MCF 10A (cell line): ENCODE data around the gene APBB2. TPM values are rescaled to one million over a fixed set of nuclear protein-coding genes. Genes with fewer than 3 reads are reported as not detected.

Experiments
- BruUV-seq: library from RNA; stranded (reverse); fragments of 400-500 nt; replicated peaks from 2 replicates; lab custom pipeline; 2021; lab: Mats Ljungman, UMichigan
- CTCF ChIA-PET: fragments of 300-600 bp; sonication (Branson Sonifier 250); formaldehyde crosslinking; extraction: SDS; loops from one replicate; lab custom pipeline; 2021; ENCODE audit warnings: antibody characterized with exemption, inconsistent platforms; lab: Yijun Ruan, JAX
- POLR2A ChIA-PET: fragments of 300-600, 350-650 bp; sonication (Branson Sonifier 250); formaldehyde crosslinking; extraction: SDS; loops from one replicate; lab custom pipeline; 2020; ENCODE audit warnings: antibody characterized with exemption, inconsistent platforms; lab: Yijun Ruan, JAX
- DNase-seq: peaks from one replicate; pipeline ENCODE4 v3.0.0-alpha.2; 2018; ENCODE audit not compliant: unreplicated experiment
- H3K27ac Mint-ChIP-seq: one replicate; pipeline ENCODE4 v1.8.0; 2022; ENCODE audit warnings: mild to moderate bottlenecking, low read depth, mixed read lengths; ENCODE audit not compliant: unreplicated experiment
- H3K27me3 Mint-ChIP-seq: one replicate; pipeline ENCODE4 v1.8.0; 2022; ENCODE audit warnings: mixed read lengths; ENCODE audit not compliant: insufficient read depth, unreplicated experiment
- H3K36me3 Mint-ChIP-seq: one replicate; pipeline ENCODE4 v1.8.0; 2022; ENCODE audit warnings: mild to moderate bottlenecking, moderate library complexity, mixed read lengths; ENCODE audit not compliant: insufficient read depth, unreplicated experiment
- H3K4me1 Mint-ChIP-seq: one replicate; pipeline ENCODE4 v1.8.0; 2022; ENCODE audit warnings: mixed read lengths; ENCODE audit not compliant: insufficient read depth, unreplicated experiment
- H3K4me3 Mint-ChIP-seq: one replicate; pipeline ENCODE4 v1.8.0; 2022; ENCODE audit warnings: mild to moderate bottlenecking, moderate library complexity, mixed read lengths; ENCODE audit not compliant: unreplicated experiment
- H3K9me3 Mint-ChIP-seq: one replicate; pipeline ENCODE4 v1.8.0; 2022; ENCODE audit warnings: mixed read lengths; ENCODE audit not compliant: unreplicated experiment
- intact Hi-C: fragments of 100-400 bp; cut with micrococcal nuclease; formaldehyde crosslinking; loops from 2 replicates; pipeline ENCODE4 v1.14.1; 2022
- total RNA-seq: library from RNA; stranded (reverse); gene quantifications from 2 replicates; pipeline ENCODE4 v1.2.3, GENCODE V29; 2022
- TF ChIP-seq, protein P1 (sequence below): fragments of 200-600 bp; IDR thresholded peaks from one replicate; pipeline ENCODE4 v1.8.0; 2022; ENCODE audit warnings: antibody characterized with exemption, mild to moderate bottlenecking; ENCODE audit not compliant: unreplicated experiment

The APBB2 gene
- total RNA-seq, 1 experiment from 2014 or later: 201 TPM

DNA sequence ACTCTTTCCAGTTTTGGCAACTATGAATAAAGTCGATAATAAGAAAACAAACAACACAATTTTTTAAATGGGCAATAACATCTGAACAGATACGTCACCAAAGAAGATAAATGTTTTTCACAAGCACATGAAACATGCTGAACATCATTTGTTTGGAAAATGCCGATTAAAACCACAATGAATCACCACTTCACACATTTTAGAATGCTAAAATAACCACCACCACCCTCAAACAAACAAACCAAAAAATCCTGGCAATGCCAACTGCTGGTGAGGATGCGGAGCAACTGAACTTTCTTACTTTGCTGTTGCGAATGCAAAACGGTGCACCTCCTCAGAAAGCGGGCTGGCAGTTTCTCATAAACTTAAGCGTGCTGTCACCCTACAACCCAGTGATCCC, 348.6 kb downstream of the APBB2 start:
- peaks cover 72% of the 10 kb centered on the region for H3K36me3 Mint-ChIP-seq
- peaks cover 10% of the 10 kb centered on the region for H3K4me1 Mint-ChIP-seq
- H3K9me3 Mint-ChIP-seq: no peaks in the 10 kb centered on the region
- TF ChIP-seq, protein P1, sequence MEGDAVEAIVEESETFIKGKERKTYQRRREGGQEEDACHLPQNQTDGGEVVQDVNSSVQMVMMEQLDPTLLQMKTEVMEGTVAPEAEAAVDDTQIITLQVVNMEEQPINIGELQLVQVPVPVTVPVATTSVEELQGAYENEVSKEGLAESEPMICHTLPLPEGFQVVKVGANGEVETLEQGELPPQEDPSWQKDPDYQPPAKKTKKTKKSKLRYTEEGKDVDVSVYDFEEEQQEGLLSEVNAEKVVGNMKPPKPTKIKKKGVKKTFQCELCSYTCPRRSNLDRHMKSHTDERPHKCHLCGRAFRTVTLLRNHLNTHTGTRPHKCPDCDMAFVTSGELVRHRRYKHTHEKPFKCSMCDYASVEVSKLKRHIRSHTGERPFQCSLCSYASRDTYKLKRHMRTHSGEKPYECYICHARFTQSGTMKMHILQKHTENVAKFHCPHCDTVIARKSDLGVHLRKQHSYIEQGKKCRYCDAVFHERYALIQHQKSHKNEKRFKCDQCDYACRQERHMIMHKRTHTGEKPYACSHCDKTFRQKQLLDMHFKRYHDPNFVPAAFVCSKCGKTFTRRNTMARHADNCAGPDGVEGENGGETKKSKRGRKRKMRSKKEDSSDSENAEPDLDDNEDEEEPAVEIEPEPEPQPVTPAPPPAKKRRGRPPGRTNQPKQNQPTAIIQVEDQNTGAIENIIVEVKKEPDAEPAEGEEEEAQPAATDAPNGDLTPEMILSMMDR: no peak
- no TSS peak for BruUV-seq
- intact Hi-C loops: no loop called here
- POLR2A ChIA-PET: no interaction called here
- peak; percentile 42 for DNase-seq
- CTCF ChIA-PET: no interaction called here
- H3K27me3 Mint-ChIP-seq: no peaks in the 10 kb centered on the region
- H3K4me3 Mint-ChIP-seq: no peak overlapping the region
- H3K27ac Mint-ChIP-seq: no peak overlapping the region

DNA sequence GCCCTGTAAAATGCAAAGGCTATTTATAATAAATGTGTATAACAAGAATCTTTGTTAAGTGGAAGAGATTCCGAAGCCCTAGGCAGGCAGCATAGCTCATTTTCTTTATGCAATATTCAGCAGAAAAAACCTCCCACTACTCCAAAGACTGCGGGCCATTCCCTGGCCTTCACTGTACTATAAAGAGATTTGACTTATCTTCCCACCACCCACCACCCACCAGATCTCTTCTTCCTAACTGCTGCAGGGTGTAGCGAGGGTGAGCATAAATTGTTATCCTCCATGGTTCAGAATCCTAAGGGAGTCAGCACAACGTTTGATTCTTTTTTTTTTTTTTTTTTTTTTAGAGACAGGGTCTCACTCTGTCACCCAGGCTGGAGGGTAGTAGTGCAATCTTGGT, 349.8 kb downstream of the APBB2 start:
- TF ChIP-seq, protein P1: no peak
- H3K27me3 Mint-ChIP-seq: no peaks in the 10 kb centered on the region
- CTCF ChIA-PET: interaction anchor here (0.8 kb wide), 1 partner anchor 797 kb away, joined by 3 read pairs; no protein-coding TSS in a partner anchor
- POLR2A ChIA-PET: no interaction called here
- DNase-seq: no peak
- peaks cover 80% of the 10 kb centered on the region for H3K36me3 Mint-ChIP-seq
- intact Hi-C loops: no loop called here
- BruUV-seq: no TSS peak
- H3K4me1 Mint-ChIP-seq: peaks cover 10% of the 10 kb centered on the region
- no peak overlapping the region for H3K4me3 Mint-ChIP-seq
- no peaks in the 10 kb centered on the region for H3K9me3 Mint-ChIP-seq
- no peak overlapping the region for H3K27ac Mint-ChIP-seq

DNA sequence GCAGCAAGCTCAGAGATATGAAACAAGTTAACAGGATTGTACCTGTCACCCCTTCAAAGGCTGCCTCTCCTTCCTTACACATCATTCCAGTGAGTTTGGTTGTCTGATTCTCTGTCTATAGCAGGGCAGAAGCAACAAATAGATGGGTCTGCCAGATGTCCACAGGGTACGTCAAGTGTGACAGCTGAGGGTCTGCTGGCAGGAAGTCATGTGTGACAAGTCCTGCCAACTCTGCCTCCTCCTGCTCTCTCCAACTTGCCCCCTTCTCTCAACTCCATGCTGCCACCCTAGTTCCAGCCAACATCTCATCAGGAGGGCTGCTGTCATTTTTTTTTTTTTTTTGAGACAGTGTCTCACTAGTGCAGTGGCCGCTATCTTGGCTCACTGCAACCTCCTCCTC, 355.4 kb downstream of the APBB2 start:
- H3K9me3 Mint-ChIP-seq: no peaks in the 10 kb centered on the region
- no peak overlapping the region for H3K4me3 Mint-ChIP-seq
- H3K27ac Mint-ChIP-seq: peak overlapping the region; percentile 77
- TF ChIP-seq, protein P1: no peak
- peaks cover 77% of the 10 kb centered on the region for H3K36me3 Mint-ChIP-seq
- no TSS peak for BruUV-seq
- ChIA-PET CTCF (no interaction called here), POLR2A (no interaction called here)
- no peak for DNase-seq
- no peaks in the 10 kb centered on the region for H3K27me3 Mint-ChIP-seq
- no peaks in the 10 kb centered on the region for H3K4me1 Mint-ChIP-seq
- intact Hi-C loops: no loop called here

DNA sequence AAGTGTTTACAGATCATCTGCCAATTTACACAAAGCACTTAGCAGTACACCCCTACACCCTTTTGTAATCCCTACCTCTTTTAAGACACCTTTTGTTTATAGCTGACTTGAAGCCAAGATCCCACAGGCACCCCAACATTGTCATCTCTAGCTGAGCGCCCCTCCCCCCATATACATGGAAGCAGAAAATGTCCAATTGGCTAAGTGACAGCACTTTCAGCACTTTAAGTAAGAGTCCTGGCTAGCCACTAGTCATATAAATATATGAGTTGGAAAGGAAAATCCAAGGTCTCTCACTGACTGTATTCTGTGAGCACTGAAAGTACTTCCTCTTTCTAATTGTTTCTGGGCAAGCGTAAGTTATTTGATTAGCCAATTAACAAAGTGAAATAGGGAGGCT, 356.4 kb downstream of the APBB2 start:
- no TSS peak for BruUV-seq
- Mint-ChIP-seq H3K27me3 (no peaks in the 10 kb centered on the region), H3K4me1 (no peaks in the 10 kb centered on the region), H3K27ac (no peak overlapping the region), H3K4me3 (no peak overlapping the region), H3K36me3 (peaks cover 80% of the 10 kb centered on the region), H3K9me3 (no peaks in the 10 kb centered on the region)
- TF ChIP-seq, protein P1: no peak
- ChIA-PET CTCF (no interaction called here), POLR2A (no interaction called here)
- intact Hi-C loops: no loop called here
- DNase-seq: no peak
